Thoracic aorta (tissue), 2 donors: ENCODE data around the gene TMEM108. TPM values are rescaled to one million over a fixed set of nuclear protein-coding genes. Genes with fewer than 3 reads are reported as not detected.

Experiments used
- ATAC-seq: fragments of 150-250 bp; one replicate; pipeline ENCODE4 v1.8.0; 2017; ENCODE audit warnings: low read depth; ENCODE audit not compliant: insufficient number of reproducible peaks, low FRiP score
- DNase-seq: peaks from one replicate; pipeline ENCODE4 v3.0.0-alpha.2; 2020; ENCODE audit warnings: low spot score
- H3K27ac ChIP-seq, 2 donors: fragments of 200-600 bp; sonication (generic); 1 replicate in 1 of 2; 2 replicates in 1 of 2; pipeline ENCODE4 v1.5.1; 2016; ENCODE audit warnings: mild to moderate bottlenecking in 2 of 2, moderate library complexity in 2 of 2
- H3K27me3 ChIP-seq: fragments of 200-600 bp; sonication (generic); replicated peaks from 2 replicates; pipeline ENCODE4 v1.6.0; 2016; ENCODE audit warnings: mild to moderate bottlenecking; ENCODE audit not compliant: insufficient read depth
- H3K36me3 ChIP-seq: fragments of 200-600 bp; sonication (generic); one replicate; pipeline ENCODE4 v1.5.1; 2016
- H3K4me1 ChIP-seq, 2 donors: fragments of 200-600 bp; sonication (generic); 1 replicate in 1 of 2; 2 replicates in 1 of 2; pipeline versions ENCODE4 v1.5.1 to v1.6.0; 2016; ENCODE audit warnings: low read depth in 2 of 2, mild to moderate bottlenecking in 1 of 2; ENCODE audit not compliant: control insufficient read depth in 1 of 2
- H3K4me3 ChIP-seq: fragments of 200-600 bp; sonication (generic); 2 replicates; pipeline ENCODE4 v1.5.1; 2016; ENCODE audit warnings: mild to moderate bottlenecking
- H3K9me3 ChIP-seq: fragments of 200-600 bp; sonication (generic); 2 replicates; pipeline ENCODE4 v1.5.1; 2016
- CTCF ChIP-seq: fragments of 200-600 bp; sonication (generic); IDR thresholded peaks from one replicate; pipeline ENCODE4 v1.5.1; 2019; ENCODE audit warnings: antibody characterized with exemption
- total RNA-seq, 2 donors: library from RNA; depleted of rRNA; stranded (reverse); fragments of >200 nt; gene quantifications; one replicate each; pipeline versions ENCODE4 v1.1.0 to v1.2.3, GENCODE V29; 2016

TMEM108 gene
- total RNA-seq, 2 donors from 2014 or later = 0.28 to 0.41 TPM

- no peak overlapping the region for H3K4me3 ChIP-seq
- no peaks in the 10 kb centered on the region for H3K36me3 ChIP-seq
- TF ChIP-seq CTCF = no peak
- H3K9me3 ChIP-seq = no peaks in the 10 kb centered on the region
- H3K27ac ChIP-seq = no peak overlapping the region
- peaks cover 0 to 13% of the 10 kb centered on the region in 2 donors for H3K4me1 ChIP-seq
- no peak for ATAC-seq
- no peaks in the 10 kb centered on the region for H3K27me3 ChIP-seq
- DNase-seq = no peak
Observed at GRCh38 chr3:133127381-133127780, 89.2 kb downstream of the TMEM108 start.

DNA sequence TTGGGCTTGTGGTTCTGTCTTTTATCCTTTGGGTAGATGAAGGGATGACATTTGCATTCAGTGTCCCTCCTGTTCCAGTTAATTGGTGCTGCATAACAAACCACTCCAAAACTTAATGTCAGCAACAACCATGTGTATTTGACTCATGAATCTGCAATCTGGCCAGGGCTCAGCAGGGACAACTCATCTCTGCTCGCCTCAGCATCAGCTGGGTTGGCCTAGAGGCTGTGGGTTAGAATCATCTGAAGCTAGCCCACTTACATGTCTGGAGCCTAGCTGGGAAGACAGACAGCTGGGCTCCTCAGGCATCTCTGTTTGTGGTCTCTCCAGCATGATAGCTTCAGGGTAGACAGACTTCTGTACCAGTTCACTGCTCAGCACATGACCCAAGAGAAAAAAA, 92.0 kb downstream of the TMEM108 start:
- Histone ChIP-seq H3K36me3 (no peaks in the 10 kb centered on the region), H3K4me1 (no peaks in the 10 kb centered on the region), H3K27me3 (no peaks in the 10 kb centered on the region), H3K9me3 (no peaks in the 10 kb centered on the region), H3K4me3 (no peak overlapping the region), H3K27ac (no peak overlapping the region)
- no peak for TF ChIP-seq CTCF
- no peak for DNase-seq
- ATAC-seq = no peak

DNA sequence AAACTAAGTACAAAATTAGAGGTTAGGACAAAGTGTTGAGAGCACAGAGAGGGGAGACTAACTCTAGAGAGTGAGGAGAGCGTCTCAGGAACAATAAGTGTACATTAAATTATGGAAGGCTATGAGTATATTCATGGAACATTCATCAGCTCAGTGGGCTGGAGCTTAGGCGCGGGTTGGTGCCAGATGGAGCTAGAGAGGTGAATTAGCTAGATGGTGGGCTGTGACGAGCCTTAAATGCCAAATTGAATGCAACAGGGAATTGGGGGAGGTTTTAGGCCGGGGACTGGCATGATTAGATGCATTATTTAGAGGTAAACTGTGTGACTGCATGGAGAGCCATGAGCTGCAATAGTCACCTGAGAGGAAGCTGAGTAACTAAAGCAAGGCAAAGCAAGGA, 97.1 kb downstream of the TMEM108 start:
- H3K36me3 ChIP-seq = no peaks in the 10 kb centered on the region
- no peaks in the 10 kb centered on the region for H3K9me3 ChIP-seq
- TF ChIP-seq CTCF = no peak
- H3K4me3 ChIP-seq = no peak overlapping the region
- H3K27ac ChIP-seq = no peak overlapping the region
- H3K27me3 ChIP-seq = no peaks in the 10 kb centered on the region
- ATAC-seq (no peak), DNase-seq (no peak)
- H3K4me1 ChIP-seq = no peaks in the 10 kb centered on the region

DNA sequence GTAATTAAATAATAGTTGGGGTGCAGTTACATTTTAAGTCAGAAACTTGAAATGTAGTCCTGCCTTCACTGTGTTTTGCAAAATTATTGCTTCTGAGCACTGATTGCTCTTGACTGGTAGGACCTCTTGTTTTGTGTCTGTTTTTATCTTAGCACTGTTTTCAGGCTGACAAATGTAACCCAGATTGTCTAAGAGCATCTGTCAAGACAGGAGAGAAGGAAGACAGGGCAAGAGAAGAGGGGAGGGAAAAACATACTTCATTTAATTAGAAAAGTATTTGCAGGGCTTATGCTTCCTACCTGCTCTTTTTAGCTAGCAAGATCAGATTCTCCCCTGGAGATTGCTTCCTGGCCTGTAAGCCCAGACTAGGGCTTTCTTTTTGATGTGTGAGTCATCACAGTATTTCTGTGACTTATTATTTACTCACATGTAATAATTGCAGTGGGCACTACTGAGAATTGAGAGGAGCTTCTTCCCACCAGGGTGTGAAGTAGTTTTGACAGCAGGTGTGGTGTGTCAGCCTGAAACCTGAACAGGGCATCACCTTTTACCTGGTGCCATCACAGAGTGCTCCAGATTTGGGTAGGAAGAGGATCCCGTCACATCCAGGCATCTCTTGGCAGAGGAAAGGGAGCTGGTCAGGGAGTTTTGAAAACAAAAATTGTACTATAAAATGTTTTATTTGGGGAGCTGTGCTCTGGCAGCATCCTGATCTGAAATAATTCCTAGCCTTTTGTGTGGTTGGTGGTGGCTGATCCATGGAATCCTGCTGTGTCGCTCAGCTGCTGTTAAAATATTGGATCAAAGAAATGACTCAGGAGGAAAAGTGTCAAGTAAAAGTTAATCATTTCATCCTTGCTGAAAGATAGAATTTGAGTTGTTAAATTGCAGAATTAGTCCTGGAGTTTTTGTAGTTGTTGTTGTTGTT, 98.2 kb downstream of the TMEM108 start:
- TF ChIP-seq CTCF = no peak
- DNase-seq (no peak), ATAC-seq (no peak)
- H3K4me3 ChIP-seq = no peak overlapping the region
- no peaks in the 10 kb centered on the region for H3K27me3 ChIP-seq
- no peaks in the 10 kb centered on the region for H3K36me3 ChIP-seq
- H3K4me1 ChIP-seq = no peaks in the 10 kb centered on the region
- H3K9me3 ChIP-seq = no peaks in the 10 kb centered on the region
- H3K27ac ChIP-seq = no peak overlapping the region

DNA sequence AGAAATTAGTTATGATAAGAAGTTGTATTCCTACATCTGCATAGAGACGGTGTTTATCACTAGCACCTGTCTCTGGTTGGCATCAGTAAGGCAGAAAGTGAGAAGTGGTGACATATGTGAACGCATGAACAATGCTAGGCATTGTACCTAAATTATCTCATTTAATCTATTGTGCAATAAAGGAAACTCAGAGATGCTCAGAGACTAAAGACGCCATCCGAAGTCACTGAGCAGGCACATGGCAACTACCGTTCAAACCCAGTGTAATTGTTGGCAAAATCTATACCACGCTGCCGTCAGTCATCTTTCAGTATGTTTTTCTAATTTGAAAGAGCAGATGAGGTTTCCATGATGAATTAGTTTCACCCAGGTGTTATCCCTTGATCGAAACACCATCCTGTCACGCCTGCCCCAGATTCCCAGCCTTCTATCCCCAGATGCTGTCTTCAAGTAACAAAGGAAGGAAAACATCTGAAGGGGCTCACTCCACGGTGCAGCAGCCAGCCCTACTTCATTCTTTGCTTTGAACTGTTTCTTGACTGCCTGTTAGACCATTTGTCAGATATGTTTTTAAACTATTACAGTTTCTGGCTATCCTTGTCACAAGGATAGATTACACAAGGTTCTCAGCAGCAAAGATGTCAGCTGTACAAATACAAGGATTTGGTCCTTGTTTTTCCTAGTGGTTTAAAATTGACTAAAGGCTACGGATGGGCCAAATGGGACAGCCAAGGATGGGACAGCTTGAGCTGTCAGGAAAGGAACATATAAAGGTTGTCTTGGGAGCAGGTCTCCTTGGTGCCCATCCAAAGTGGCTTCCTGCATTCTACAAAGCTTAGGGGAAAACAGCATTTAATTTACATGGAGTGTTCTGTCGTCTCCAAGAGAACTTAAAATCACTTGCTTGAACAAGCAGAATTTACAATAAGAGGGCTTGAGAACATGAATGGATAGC, 99.1 kb downstream of the TMEM108 start:
- H3K27me3 ChIP-seq = no peaks in the 10 kb centered on the region
- H3K27ac ChIP-seq = no peak overlapping the region
- no peaks in the 10 kb centered on the region for H3K36me3 ChIP-seq
- DNase-seq (no peak), ATAC-seq (no peak)
- no peaks in the 10 kb centered on the region for H3K4me1 ChIP-seq
- no peak for TF ChIP-seq CTCF
- H3K9me3 ChIP-seq = no peaks in the 10 kb centered on the region
- no peak overlapping the region for H3K4me3 ChIP-seq
